ENCODE results near the gene MBTD1. TPM values are rescaled to one million over a fixed set of nuclear protein-coding genes. Genes with fewer than 3 reads are reported as not detected.
"Not testable (repeated sequence)": the region's sequence is repeated elsewhere in the genome, so short reads cannot be mapped to it uniquely, and the experiment has no call there.

The MBTD1 gene
- total RNA-seq, 1 experiment from 2014 or later, result 20.4 TPM

GRCh38 chr17:51272812-51273211 is 13.0 kb upstream of the MBTD1 start:
- Histone ChIP-seq H3K36me3 (ENCODE audit: low read depth) (peaks cover 37% of the 10 kb centered on the region), H3K27ac (no peak overlapping the region), H4K20me1 (ENCODE audit: insufficient read depth) (peaks cover 34% of the 10 kb centered on the region), H3K27me3 (ENCODE audit: insufficient read depth, low read depth) (no peaks in the 10 kb centered on the region), H2AFZ (no peak overlapping the region), H3K4me2 (no peak overlapping the region), H3K9me2 (ENCODE audit: insufficient read depth) (no peaks in the 10 kb centered on the region), H3K9me3 (ENCODE audit: insufficient read depth, low read depth) (no peaks in the 10 kb centered on the region), H3K4me3 (no peak overlapping the region), H3F3A (ENCODE audit: insufficient read depth, low read depth) (peaks cover 3% of the 10 kb centered on the region), H3K79me2 (ENCODE audit: low read depth) (peaks cover 10% of the 10 kb centered on the region), H3K4me1 (replicated peaks; ENCODE audit: insufficient read depth) (no peaks in the 10 kb centered on the region)
- ChIA-PET CTCF (no interaction called here), POLR2A (ENCODE audit: unreplicated experiment) (no interaction called here)
- intact Hi-C loops (cut with micrococcal nuclease; ENCODE audit: unreplicated experiment), result no loop called here
- no TSS peak for BruUV-seq (replicated peaks)
- no peak for TF ChIP-seq CTCF (conservative IDR thresholded peaks at IDR 0.05)
- TF ChIP-seq EZH2 (IDR thresholded peaks at IDR 0.05; ENCODE audit: low read depth), result no peak
- DNase-seq, result no peak

DNA sequence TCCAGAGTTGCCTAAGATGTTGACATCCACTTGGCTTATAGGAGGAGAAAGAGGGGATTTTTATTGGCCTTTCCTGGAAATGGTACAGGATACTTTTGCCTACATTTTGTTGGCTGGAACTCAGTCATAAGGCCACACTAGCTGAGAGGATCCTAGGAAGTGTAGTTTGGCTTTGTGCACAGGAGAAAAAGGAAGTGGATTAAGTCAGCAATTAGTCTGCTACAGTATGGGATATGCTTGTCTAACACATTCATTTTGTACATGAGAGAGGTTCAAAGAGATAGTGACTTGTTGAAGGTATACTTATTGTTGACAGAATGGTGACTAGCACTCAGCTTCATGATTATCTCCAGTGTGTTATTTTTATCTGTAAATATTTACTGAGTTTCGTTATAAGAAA is 10.8 kb upstream of the MBTD1 start:
- DNase-seq, result no peak
- no peaks in the 10 kb centered on the region for H3K27me3 ChIP-seq (ENCODE audit: insufficient read depth, low read depth)
- CTCF ChIA-PET, result no interaction called here
- no peaks in the 10 kb centered on the region for H3K4me1 ChIP-seq (replicated peaks; ENCODE audit: insufficient read depth)
- no TSS peak for BruUV-seq (replicated peaks)
- no peaks in the 10 kb centered on the region; the same call in 1 of the 2 replicates for H3F3A ChIP-seq (ENCODE audit: insufficient read depth, low read depth)
- no peak overlapping the region for H3K4me2 ChIP-seq
- peaks cover 10% of the 10 kb centered on the region for H3K79me2 ChIP-seq (ENCODE audit: low read depth)
- no peak for TF ChIP-seq CTCF (conservative IDR thresholded peaks at IDR 0.05)
- TF ChIP-seq EZH2 (IDR thresholded peaks at IDR 0.05; ENCODE audit: low read depth), result no peak
- intact Hi-C loops (cut with micrococcal nuclease; ENCODE audit: unreplicated experiment), result no loop called here
- no peak overlapping the region for H3K27ac ChIP-seq
- no peaks in the 10 kb centered on the region for H3K9me3 ChIP-seq (ENCODE audit: insufficient read depth, low read depth)
- no peak overlapping the region for H2AFZ ChIP-seq
- H3K4me3 ChIP-seq, result no peak overlapping the region
- peaks cover 47% of the 10 kb centered on the region for H4K20me1 ChIP-seq (ENCODE audit: insufficient read depth)
- POLR2A ChIA-PET (ENCODE audit: unreplicated experiment), result no interaction called here
- H3K36me3 ChIP-seq (ENCODE audit: low read depth), result peaks cover 43% of the 10 kb centered on the region
- H3K9me2 ChIP-seq (ENCODE audit: insufficient read depth), result no peaks in the 10 kb centered on the region

GRCh38 chr17:51269991-51270390 is 10.1 kb upstream of the MBTD1 start:
- peaks cover 39% of the 10 kb centered on the region for H3K36me3 ChIP-seq (ENCODE audit: low read depth)
- H4K20me1 ChIP-seq (ENCODE audit: insufficient read depth), result peaks cover 45% of the 10 kb centered on the region
- H2AFZ ChIP-seq, result no peak overlapping the region
- ChIA-PET CTCF (interaction anchor here (0.6 kb wide), 1 partner anchor 29 kb away, joined by 3 read pairs; no protein-coding TSS in a partner anchor), POLR2A (ENCODE audit: unreplicated experiment) (no interaction called here)
- no peaks in the 10 kb centered on the region for H3K27me3 ChIP-seq (ENCODE audit: insufficient read depth, low read depth)
- no peak overlapping the region for H3K4me3 ChIP-seq
- peaks cover 14% of the 10 kb centered on the region for H3K79me2 ChIP-seq (ENCODE audit: low read depth)
- no peak overlapping the region for H3K4me2 ChIP-seq
- TF ChIP-seq CTCF (conservative IDR thresholded peaks at IDR 0.05) (no peak), EZH2 (IDR thresholded peaks at IDR 0.05; ENCODE audit: low read depth) (no peak)
- no peak overlapping the region for H3K27ac ChIP-seq
- no peaks in the 10 kb centered on the region for H3K4me1 ChIP-seq (replicated peaks; ENCODE audit: insufficient read depth)
- H3K9me2 ChIP-seq (ENCODE audit: insufficient read depth), result no peaks in the 10 kb centered on the region
- BruUV-seq (replicated peaks), result no TSS peak
- intact Hi-C loops (cut with micrococcal nuclease; ENCODE audit: unreplicated experiment), result no loop called here
- no peaks in the 10 kb centered on the region for H3K9me3 ChIP-seq (ENCODE audit: insufficient read depth, low read depth)
- DNase-seq, result no peak
- peaks cover 2% of the 10 kb centered on the region for H3F3A ChIP-seq (ENCODE audit: insufficient read depth, low read depth)

- BruUV-seq (replicated peaks); H3K9me3 ChIP-seq (ENCODE audit: insufficient read depth, low read depth); H3K27me3 ChIP-seq (ENCODE audit: insufficient read depth, low read depth); H3K4me3 ChIP-seq; H2AFZ ChIP-seq; H3K9me2 ChIP-seq (ENCODE audit: insufficient read depth); POLR2A ChIA-PET (ENCODE audit: unreplicated experiment); CTCF ChIA-PET; H3K4me2 ChIP-seq: not testable (repeated sequence)
- intact Hi-C loops (cut with micrococcal nuclease; ENCODE audit: unreplicated experiment), result loop anchor here (5.0 kb wide), 1 partner anchor 97 kb away; the partner anchor contains the start of gene NME2
- Histone ChIP-seq H4K20me1 (ENCODE audit: insufficient read depth) (peaks cover 44% of the 10 kb centered on the region), H3K27ac (peak overlapping the region; percentile 14; the same call in 1 of the 2 replicates), H3K36me3 (ENCODE audit: low read depth) (peaks cover 41% of the 10 kb centered on the region), H3F3A (ENCODE audit: insufficient read depth, low read depth) (peaks cover 15% of the 10 kb centered on the region), H3K4me1 (replicated peaks; ENCODE audit: insufficient read depth) (peaks cover 32% of the 10 kb centered on the region), H3K79me2 (ENCODE audit: low read depth) (peaks cover 54% of the 10 kb centered on the region)
- DNase-seq, result peak in 1 of 2 experiments; percentile 61
Measured at GRCh38 chr17:51264466-51264865, 4.6 kb upstream of the MBTD1 start.
